Ishikawa (cell line): ENCODE results near the gene TTC27.

Experiments used
- CEBPB ChIP-seq: IDR thresholded peaks from 2 replicates; pipeline ENCODE4 v1.6.1; 2012
- CREB1 ChIP-seq: IDR thresholded peaks from 2 replicates; pipeline ENCODE4 v1.6.1; 2012; ENCODE audit warnings: low read depth
- EGR1 ChIP-seq: IDR thresholded peaks from 2 replicates; pipeline ENCODE4 v1.6.1; 2012
- EP300 ChIP-seq: IDR thresholded peaks from 2 replicates; pipeline ENCODE4 v1.6.1; 2012; ENCODE audit warnings: borderline replicate concordance
- FOXM1 ChIP-seq: IDR thresholded peaks from 2 replicates; pipeline ENCODE4 v1.6.1; 2012; ENCODE audit warnings: low read depth, borderline replicate concordance
- NFIC ChIP-seq: IDR thresholded peaks from 2 replicates; pipeline ENCODE4 v1.6.1; 2012
- RAD21 ChIP-seq: IDR thresholded peaks from 2 replicates; pipeline ENCODE4 v1.6.1; 2012; ENCODE audit warnings: low read depth
- TAF1 ChIP-seq: IDR thresholded peaks from 2 replicates; pipeline ENCODE4 v1.6.1; 2012; ENCODE audit warnings: low read depth, mild to moderate bottlenecking
- TCF12 ChIP-seq: IDR thresholded peaks from 2 replicates; pipeline ENCODE4 v1.6.1; 2012; ENCODE audit warnings: low read depth
- TEAD4 ChIP-seq: IDR thresholded peaks from 2 replicates; pipeline ENCODE4 v1.6.1; 2012
- YY1 ChIP-seq: IDR thresholded peaks from 2 replicates; pipeline ENCODE4 v1.6.1; 2012; ENCODE audit warnings: low read depth
- ZBTB7A ChIP-seq: IDR thresholded peaks from 2 replicates; pipeline ENCODE4 v1.6.1; 2012; ENCODE audit warnings: low read depth
- TF ChIP-seq, protein P1 (sequence below): IDR thresholded peaks from 2 replicates; pipeline ENCODE4 v1.6.1; 2012
- TF ChIP-seq, protein P2 (sequence below): IDR thresholded peaks from 2 replicates; pipeline ENCODE4 v1.6.1; 2012; ENCODE audit warnings: low read depth, mild to moderate bottlenecking
- TF ChIP-seq, protein P3 (sequence below): IDR thresholded peaks from 2 replicates; pipeline ENCODE4 v1.6.1; 2012

TTC27 gene

DNA sequence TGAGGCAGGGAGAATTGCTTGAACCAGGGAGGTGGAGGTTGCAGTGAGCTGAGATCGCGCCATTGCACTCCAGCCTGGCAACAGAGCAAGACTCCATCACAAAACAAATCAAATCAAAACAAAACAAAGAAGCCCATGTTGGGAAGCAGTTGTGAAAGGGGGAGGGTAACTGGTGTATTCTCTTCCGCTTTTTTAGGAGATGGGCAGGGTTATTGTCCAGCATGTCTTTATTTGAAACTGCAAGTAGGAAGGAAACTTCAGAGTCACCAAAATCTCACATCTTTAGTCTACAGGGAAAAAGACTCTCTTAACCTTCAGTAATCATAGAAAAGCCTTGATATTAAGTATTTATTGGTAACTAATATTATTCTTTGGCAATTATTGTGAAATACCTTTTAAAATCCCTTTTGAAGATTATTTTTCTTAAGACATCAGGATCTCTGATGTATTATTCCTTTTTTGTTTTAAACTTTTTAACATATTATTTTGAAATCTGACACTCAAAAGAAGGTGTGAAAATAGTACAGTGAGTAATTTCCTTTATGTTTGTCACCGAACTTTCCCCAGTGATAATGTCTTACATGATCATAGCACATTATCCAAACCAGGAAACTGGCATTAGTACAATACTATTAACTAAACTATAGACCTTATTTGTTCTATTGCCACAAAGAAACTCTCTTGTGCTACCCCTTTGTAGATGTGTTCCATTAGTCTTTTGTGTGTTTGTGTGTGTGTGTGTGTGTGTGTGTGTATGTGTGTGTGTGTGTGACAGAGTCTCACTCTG is 234.6 kb downstream of the TTC27 start:
- no peak for TF ChIP-seq CEBPB

DNA sequence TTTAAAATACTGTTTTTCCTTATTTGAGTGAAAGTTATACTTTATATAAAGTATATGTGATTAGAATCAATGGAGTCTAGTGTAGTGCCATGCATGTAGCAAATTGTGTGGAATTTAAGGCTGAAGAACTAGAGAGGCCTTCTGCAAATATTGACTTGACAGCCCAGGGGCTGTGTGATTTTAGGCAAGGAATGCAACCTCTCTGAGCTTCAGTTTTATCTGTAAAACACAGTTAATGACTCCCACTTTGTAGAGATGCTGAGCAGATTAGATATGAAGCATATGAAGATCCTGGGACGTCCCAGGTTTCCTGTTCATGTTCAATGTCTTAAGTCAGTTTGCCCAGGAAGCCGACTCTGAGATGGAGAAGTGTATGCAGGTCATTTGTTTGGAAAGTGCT is 235.5 kb downstream of the TTC27 start:
- TF ChIP-seq, protein P1, sequence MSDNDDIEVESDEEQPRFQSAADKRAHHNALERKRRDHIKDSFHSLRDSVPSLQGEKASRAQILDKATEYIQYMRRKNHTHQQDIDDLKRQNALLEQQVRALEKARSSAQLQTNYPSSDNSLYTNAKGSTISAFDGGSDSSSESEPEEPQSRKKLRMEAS, result no peak
- TF ChIP-seq NFIC (no peak), TEAD4 (no peak), YY1 (no peak), RAD21 (no peak), EP300 (no peak), CREB1 (no peak), ZBTB7A (no peak)
- TF ChIP-seq, protein P2, sequence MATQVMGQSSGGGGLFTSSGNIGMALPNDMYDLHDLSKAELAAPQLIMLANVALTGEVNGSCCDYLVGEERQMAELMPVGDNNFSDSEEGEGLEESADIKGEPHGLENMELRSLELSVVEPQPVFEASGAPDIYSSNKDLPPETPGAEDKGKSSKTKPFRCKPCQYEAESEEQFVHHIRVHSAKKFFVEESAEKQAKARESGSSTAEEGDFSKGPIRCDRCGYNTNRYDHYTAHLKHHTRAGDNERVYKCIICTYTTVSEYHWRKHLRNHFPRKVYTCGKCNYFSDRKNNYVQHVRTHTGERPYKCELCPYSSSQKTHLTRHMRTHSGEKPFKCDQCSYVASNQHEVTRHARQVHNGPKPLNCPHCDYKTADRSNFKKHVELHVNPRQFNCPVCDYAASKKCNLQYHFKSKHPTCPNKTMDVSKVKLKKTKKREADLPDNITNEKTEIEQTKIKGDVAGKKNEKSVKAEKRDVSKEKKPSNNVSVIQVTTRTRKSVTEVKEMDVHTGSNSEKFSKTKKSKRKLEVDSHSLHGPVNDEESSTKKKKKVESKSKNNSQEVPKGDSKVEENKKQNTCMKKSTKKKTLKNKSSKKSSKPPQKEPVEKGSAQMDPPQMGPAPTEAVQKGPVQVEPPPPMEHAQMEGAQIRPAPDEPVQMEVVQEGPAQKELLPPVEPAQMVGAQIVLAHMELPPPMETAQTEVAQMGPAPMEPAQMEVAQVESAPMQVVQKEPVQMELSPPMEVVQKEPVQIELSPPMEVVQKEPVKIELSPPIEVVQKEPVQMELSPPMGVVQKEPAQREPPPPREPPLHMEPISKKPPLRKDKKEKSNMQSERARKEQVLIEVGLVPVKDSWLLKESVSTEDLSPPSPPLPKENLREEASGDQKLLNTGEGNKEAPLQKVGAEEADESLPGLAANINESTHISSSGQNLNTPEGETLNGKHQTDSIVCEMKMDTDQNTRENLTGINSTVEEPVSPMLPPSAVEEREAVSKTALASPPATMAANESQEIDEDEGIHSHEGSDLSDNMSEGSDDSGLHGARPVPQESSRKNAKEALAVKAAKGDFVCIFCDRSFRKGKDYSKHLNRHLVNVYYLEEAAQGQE, result no peak
- TF ChIP-seq, protein P3, sequence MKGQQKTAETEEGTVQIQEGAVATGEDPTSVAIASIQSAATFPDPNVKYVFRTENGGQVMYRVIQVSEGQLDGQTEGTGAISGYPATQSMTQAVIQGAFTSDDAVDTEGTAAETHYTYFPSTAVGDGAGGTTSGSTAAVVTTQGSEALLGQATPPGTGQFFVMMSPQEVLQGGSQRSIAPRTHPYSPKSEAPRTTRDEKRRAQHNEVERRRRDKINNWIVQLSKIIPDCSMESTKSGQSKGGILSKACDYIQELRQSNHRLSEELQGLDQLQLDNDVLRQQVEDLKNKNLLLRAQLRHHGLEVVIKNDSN, result no peak

DNA sequence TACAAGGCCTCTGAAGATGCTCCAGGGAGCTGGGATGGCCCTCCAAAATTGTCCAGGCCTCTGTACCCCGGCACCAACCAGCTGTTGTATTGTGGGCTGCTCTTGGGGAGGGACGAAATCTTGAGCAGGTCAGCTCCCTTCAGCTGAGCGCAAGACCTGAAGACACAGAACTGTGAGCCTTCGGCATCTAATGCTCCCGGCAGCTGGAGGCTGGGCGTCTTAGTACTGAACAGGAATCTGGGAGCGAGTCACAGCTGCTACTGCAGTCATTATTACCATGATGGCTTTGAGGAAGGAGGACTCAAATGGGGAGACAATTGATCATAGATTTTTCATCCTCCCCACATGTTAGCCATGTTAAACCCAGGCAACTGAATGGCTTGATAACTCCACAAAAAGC is 236.0 kb downstream of the TTC27 start:
- TF ChIP-seq CREB1, result no peak
- TF ChIP-seq, protein P3, result no peak

DNA sequence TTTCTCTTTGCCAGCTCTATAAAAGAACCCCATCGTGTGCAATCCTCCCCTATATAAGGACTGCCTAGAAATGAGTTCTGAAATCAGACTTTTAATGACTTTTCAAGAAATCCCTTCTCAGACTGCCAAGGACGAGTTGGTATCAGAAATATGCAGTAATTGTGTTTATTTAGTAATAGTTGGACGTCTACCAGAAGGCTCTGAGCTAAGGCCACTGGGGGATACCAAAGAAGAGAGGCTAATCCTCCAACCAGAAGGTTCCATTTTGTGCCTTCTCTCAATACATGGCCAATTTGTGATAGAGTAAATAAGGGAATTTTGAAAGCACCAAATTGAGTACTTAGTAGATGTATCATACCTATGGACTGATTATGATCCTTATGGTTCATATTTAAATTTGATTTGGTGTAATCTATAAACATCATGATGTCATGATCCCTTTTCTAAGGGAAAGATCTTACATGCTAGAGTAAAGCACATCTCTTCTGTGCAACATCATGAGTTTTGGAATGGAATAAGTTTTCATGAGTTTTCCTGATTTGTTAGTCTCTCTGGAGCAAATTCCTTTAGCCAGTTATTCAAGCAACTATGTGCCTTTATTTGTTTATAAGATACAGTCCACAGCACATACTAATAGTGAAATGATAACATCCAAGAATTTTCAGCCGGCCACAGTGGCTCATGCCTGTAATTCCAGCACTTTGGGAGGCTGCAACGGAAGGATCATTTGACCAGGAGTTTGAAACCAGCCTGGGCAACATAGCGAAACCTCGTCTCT is 236.7 kb downstream of the TTC27 start:
- TF ChIP-seq RAD21, result no peak
- TF ChIP-seq, protein P1, result no peak
- TF ChIP-seq TCF12, result no peak
- no peak for TF ChIP-seq CEBPB
- no peak for TF ChIP-seq TAF1
- TF ChIP-seq NFIC, result no peak
- no peak for TF ChIP-seq CREB1
- TF ChIP-seq TEAD4, result no peak
- no peak for TF ChIP-seq FOXM1
- no peak for TF ChIP-seq YY1
- no peak for TF ChIP-seq EP300
- TF ChIP-seq, protein P3, result no peak
- no peak for TF ChIP-seq ZBTB7A
- TF ChIP-seq, protein P2, result no peak
- no peak for TF ChIP-seq EGR1

DNA sequence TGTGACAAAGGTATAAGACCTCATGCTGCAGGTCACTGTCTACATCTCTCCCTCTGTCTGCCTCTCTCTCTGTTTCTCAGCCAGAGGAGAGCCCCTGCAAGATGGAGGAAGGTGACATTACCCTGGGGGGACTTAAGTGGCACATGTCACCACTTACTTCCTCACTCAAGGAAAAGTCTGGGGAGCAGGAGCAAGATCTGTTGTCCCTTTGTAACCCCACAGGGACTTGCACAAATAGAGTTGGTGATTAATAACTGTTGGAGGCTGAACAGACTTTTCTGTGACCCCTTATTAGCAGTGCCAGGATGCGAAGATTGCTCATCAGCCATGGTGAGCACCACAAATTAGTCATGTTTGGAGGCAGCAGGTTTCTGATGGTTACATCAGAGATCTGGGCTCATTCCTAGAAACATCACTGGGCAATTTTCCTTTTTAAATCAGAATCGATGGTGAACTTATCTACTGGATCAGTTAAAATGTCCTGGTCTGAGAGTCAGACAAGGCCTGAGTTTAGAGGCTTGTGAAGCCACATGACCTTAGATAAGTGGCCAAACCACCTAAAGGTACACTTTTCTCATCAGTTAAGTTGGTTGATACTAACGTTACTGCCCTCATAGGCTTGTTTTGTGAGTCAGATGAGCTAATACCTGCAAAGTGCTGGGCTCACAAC is 237.7 kb downstream of the TTC27 start:
- TF ChIP-seq RAD21 (no peak), EGR1 (no peak), TCF12 (no peak), CREB1 (no peak), TEAD4 (no peak), EP300 (no peak), TAF1 (no peak)
- TF ChIP-seq, protein P2, result no peak
